Lower leg skin (tissue), 4 donors: Measurements from ENCODE around the gene SCP2. TPM values are rescaled to one million over a fixed set of nuclear protein-coding genes. Genes with fewer than 3 reads are reported as not detected.

Experiments used
- DNase-seq, 2 donors: peaks; one replicate each; pipeline ENCODE4 v3.0.0-alpha.2; 2019; ENCODE audit warnings: low spot score in 2 of 2
- H3K4me3 ChIP-seq: fragments of 200-600 bp; sonication (generic); 2 replicates; pipeline ENCODE4 v1.5.1; 2017; ENCODE audit warnings: mild to moderate bottlenecking, low read depth; ENCODE audit not compliant: poor library complexity, severe bottlenecking
- POLR2A ChIP-seq, 2 donors: fragments of 450-650 bp; IDR thresholded peaks; one replicate each; pipeline ENCODE4 v1.6.1; 2016 to 2017; ENCODE audit warnings: antibody characterized with exemption in 2 of 2, mild to moderate bottlenecking in 1 of 2, moderate library complexity in 1 of 2
- WGBS, 2 donors: methylation state at CpG; one replicate each; pipeline ENCODE4 v1.1.5; 2018; 5-methylcytosine and 5-hydroxymethylcytosine counted together
- intact Hi-C: fragments of 100-400 bp; cut with DNase I; formaldehyde crosslinking; loops from one replicate; pipeline ENCODE4 v1.15.0; 2023; ENCODE audit warnings: low total_unique reads
- total RNA-seq, 4 donors: library from RNA; depleted of rRNA; stranded (reverse); fragments of >200 nt; gene quantifications; one replicate each; pipeline ENCODE4 v1.1.0, GENCODE V29; 2016
- TF ChIP-seq, protein P1 (sequence below), 3 donors: fragments of 450-650 bp; IDR thresholded peaks; one replicate each; pipeline ENCODE4 v1.5.1; 2016; ENCODE audit warnings: antibody characterized with exemption in 3 of 3, mild to moderate bottlenecking in 3 of 3, moderate library complexity in 2 of 3

The SCP2 gene
- total RNA-seq, 4 donors from 2014 or later: 79.4 to 124 (median 106) TPM

DNA sequence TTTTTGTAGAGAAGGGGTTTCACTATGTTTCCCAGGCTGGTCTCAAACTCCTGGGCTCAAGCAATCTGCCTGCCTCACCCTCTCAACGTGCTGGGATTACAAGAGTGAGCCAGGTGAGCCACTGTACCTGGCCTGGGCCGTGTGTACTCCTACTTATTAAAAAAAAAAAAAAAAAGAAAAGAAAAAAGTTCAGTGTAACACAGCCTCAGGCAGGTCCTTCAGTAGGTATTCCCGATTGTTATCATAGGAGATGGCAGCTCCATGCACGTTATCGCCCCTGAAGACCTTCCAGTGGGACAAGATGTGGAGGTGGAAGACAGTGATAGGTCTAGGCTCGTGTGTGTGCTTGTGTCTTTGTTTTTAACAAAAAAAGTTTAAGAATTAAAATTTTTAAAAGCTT lies 8.9 kb upstream of the SCP2 start:
- H3K4me3 ChIP-seq: no peak overlapping the region
- no peak for DNase-seq
- intact Hi-C loops: no loop called here
- 50 to 69% methylated on average over 6 of the region's 6 CpGs for WGBS, 2 donors
- no peak for TF ChIP-seq POLR2A (IDR thresholded peaks at IDR 0.05)
- TF ChIP-seq, protein P1, sequence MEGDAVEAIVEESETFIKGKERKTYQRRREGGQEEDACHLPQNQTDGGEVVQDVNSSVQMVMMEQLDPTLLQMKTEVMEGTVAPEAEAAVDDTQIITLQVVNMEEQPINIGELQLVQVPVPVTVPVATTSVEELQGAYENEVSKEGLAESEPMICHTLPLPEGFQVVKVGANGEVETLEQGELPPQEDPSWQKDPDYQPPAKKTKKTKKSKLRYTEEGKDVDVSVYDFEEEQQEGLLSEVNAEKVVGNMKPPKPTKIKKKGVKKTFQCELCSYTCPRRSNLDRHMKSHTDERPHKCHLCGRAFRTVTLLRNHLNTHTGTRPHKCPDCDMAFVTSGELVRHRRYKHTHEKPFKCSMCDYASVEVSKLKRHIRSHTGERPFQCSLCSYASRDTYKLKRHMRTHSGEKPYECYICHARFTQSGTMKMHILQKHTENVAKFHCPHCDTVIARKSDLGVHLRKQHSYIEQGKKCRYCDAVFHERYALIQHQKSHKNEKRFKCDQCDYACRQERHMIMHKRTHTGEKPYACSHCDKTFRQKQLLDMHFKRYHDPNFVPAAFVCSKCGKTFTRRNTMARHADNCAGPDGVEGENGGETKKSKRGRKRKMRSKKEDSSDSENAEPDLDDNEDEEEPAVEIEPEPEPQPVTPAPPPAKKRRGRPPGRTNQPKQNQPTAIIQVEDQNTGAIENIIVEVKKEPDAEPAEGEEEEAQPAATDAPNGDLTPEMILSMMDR (IDR thresholded peaks at IDR 0.05): no peak

DNA sequence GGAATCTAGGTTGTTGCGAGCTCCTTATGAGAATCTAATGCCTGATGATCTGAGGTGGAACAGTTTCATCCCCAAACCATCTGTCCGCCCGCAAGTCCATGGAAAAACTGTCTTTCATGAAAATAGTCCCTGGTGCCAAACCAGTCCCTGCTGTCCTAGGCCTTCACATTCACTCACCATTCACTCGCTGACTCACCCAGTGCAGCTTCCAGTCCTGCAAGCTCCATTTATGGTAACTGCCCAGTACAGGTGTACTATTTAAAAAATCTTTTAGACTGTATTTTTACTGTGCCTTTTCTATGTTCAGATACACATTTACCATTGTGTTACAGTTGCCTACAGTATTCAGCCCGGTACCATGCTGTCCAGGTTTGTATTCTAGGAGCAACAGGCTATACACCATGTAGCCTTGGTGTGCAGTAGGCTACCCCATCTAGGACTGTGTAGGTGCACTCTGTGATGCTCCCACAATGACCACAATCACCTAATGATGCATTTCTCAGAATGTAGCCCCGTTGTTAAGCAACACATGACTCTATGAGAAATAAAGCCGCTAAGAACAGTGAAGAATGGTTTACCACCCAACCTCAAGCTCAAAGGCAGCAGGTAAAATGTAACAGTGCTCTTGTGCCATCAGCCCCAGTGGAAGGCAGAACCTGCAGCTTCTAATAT lies 7.9 kb upstream of the SCP2 start:
- WGBS, 2 donors: 87 to 92% methylated on average over 7 of the region's 7 CpGs
- intact Hi-C loops: no loop called here

DNA sequence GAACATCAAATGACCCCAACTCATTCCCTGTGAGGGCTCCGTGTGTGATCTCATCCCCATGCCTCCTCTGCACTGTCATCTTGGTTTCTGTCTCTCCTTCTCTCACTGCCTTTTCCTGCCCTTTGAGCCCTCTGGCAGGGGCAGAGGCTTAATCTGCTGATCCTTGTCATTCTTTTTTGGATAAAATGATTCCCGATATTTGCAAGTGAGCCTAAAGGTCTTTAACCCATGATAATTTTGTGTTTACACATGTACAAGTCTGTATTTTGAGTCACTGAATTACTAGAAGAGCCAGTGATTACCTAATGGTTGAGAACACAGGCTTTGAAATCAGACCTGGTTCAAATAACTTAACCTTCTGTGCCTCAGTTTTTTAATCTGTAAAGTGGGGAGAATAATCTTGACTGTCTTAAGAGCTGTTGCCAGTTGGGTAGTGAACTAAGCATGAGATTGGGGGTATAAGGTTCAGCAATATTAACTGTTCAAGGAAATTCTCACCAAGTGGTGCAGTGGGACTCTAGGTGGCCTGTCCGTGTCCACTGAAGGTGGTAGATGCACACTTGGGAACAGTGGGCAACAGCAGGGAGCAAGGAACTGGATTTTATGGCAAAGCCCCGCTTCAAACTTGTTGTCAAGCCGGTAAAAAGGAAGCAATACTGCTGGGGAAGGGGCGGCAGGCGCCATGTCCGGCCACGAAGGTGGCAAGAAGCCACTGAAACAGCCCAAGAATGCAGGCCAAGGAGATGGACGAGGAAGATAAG lies 7.2 kb upstream of the SCP2 start:
- no peak for TF ChIP-seq POLR2A (IDR thresholded peaks at IDR 0.05)
- TF ChIP-seq, protein P1 (IDR thresholded peaks at IDR 0.05): no peak
- WGBS, 2 donors: 81 to 87% methylated on average over 10 of the region's 10 CpGs
- intact Hi-C loops: no loop called here
- no peak overlapping the region for H3K4me3 ChIP-seq
- no peak for DNase-seq

More for the DNA sequence above, 7.9 kb upstream of the SCP2 start:
- TF ChIP-seq POLR2A (IDR thresholded peaks at IDR 0.05): no peak
- TF ChIP-seq, protein P1 (IDR thresholded peaks at IDR 0.05): no peak
- no peak overlapping the region for H3K4me3 ChIP-seq
- DNase-seq: no peak

DNA sequence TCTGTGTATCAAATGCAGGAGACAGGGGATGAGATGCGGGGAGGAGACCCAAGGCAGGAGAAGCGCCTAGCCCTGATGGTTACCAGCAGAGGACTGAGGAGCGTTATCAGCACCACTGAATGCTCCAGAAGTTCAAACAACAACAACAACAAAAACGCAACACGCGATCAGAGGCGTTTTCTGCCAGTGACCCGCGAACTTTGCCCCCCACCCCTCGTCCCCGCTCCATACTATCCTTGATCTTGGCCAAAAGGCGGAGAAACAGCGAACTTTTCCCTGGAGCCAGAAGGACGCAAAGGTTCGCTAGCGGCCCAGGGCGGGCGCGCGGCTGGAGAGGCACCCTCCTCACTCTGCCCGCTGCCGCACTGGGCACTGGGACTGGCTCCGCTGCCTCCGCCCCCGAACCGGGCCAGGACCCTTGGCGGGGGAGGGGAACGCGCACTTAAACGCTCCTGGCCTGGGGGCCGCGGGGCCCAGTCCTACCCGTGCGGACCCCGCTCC lies 6.2 kb upstream of the SCP2 start:
- DNase-seq: peak in 1 of 2 donors; percentile 85
- 20 to 25% methylated on average over 20 to 25 of the region's 35 CpGs for WGBS, 2 donors
- TF ChIP-seq POLR2A (IDR thresholded peaks at IDR 0.05): no peak
- TF ChIP-seq, protein P1 (IDR thresholded peaks at IDR 0.05): no peak
- intact Hi-C loops: no loop called here
- peak overlapping the region; percentile 54 for H3K4me3 ChIP-seq

DNA sequence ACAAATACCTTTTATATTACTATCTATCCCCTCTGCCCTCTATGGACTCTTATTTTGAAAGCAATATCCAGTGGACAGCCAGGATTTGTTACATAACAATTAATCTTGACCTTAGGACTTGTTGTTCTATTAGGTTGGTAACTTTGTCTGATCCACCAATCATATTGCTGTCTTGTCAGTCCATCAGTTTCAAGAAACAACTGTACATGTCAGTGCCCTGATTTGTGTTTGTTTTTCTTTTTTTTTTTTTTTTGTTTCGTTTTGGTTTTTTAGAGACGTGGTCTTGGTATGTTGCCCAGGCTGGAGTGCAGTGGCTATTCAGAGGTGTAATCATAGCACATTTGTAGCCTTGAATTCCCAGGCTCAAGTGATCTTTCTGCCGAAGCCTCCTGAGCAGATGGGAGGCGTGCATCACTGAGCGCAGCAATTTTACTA lies 1.5 kb upstream of the SCP2 start:
- no peak for DNase-seq
- WGBS, 2 donors: 69 to 76% methylated on average over 5 of the region's 5 CpGs
- no peak overlapping the region for H3K4me3 ChIP-seq
- intact Hi-C loops: no loop called here
- no peak for TF ChIP-seq POLR2A (IDR thresholded peaks at IDR 0.05)
- TF ChIP-seq, protein P1 (IDR thresholded peaks at IDR 0.05): no peak
